Measurements from ENCODE around the gene PDCD1.

DNA sequence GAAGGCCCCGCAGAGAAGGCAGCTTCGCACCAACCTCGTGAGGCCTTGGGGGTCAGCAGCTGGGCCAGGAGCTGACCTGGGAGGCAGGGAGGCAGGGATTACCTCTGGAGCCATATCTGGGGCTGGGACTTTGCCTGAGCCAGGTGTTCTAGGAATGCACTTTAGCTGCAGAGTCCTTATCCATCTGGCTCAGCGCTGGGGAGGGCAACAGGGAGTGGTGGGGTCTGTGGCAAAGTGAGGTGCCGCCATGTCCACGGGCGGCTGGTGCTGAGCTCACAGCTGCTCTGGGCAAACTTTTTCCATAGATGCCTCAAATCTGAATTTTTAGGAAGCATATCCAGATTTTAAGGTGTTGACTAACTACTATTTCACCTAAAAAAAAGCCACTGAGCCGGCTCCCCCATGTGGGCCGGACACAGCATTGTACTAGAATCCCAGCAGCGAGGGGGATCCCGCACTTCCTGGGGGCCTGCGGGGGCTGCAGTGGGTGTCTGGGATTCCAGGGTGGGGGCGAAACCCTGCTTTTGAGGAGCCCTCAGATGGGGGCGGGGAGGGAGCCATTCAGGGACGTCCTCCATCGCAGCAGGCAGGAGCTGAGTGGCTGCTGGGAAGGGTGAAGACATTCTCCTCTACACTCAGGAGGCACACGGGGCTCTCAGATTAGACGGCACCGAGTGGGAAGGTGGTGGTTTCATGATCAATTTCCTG lies 45.5 kb upstream of the PDCD1 start:
- TF ChIP-seq, protein P1, sequence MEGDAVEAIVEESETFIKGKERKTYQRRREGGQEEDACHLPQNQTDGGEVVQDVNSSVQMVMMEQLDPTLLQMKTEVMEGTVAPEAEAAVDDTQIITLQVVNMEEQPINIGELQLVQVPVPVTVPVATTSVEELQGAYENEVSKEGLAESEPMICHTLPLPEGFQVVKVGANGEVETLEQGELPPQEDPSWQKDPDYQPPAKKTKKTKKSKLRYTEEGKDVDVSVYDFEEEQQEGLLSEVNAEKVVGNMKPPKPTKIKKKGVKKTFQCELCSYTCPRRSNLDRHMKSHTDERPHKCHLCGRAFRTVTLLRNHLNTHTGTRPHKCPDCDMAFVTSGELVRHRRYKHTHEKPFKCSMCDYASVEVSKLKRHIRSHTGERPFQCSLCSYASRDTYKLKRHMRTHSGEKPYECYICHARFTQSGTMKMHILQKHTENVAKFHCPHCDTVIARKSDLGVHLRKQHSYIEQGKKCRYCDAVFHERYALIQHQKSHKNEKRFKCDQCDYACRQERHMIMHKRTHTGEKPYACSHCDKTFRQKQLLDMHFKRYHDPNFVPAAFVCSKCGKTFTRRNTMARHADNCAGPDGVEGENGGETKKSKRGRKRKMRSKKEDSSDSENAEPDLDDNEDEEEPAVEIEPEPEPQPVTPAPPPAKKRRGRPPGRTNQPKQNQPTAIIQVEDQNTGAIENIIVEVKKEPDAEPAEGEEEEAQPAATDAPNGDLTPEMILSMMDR (IDR thresholded peaks at IDR 0.05; ENCODE audit: low read depth, low read length), result no peak
- TF ChIP-seq EZH2phosphoT487 (IDR thresholded peaks at IDR 0.05; ENCODE audit: low read depth), result no peak
